ENCODE results near the gene NPR3. TPM values are rescaled to one million over a fixed set of nuclear protein-coding genes. Genes with fewer than 3 reads are reported as not detected.

Gene NPR3
- polyA plus RNA-seq, 1 donor = 9.8 TPM

GRCh38 chr5:32684260-32684659, 26.9 kb upstream of the NPR3 start:
- H3K9me3 ChIP-seq (ENCODE audit: control insufficient read depth, low read depth, low read length) = no peaks in the 10 kb centered on the region
- no peak overlapping the region for H3K27ac ChIP-seq (ENCODE audit: low read length)
- no peaks in the 10 kb centered on the region for H3K27me3 ChIP-seq (ENCODE audit: control insufficient read depth, insufficient read depth, low read length)
- DNase-seq = no peak
- no peaks in the 10 kb centered on the region for H3K4me1 ChIP-seq (ENCODE audit: control insufficient read depth, insufficient read depth, low read length)
- no peaks in the 10 kb centered on the region for H3K36me3 ChIP-seq (ENCODE audit: control insufficient read depth, insufficient read depth, low read length)
- WGBS (ENCODE audit: insufficient coverage, low lambda C conversion rate) = no CpG with 5 or more reads among the region's 1 CpG
- H3K4me3 ChIP-seq (ENCODE audit: low read length) = no peak overlapping the region

- Histone ChIP-seq H3K4me1 (ENCODE audit: control insufficient read depth, insufficient read depth, low read length) (no peaks in the 10 kb centered on the region), H3K27ac (ENCODE audit: low read length) (no peak overlapping the region), H3K27me3 (ENCODE audit: control insufficient read depth, insufficient read depth, low read length) (no peaks in the 10 kb centered on the region), H3K4me3 (ENCODE audit: low read length) (no peak overlapping the region), H3K9me3 (ENCODE audit: control insufficient read depth, low read depth, low read length) (no peaks in the 10 kb centered on the region), H3K36me3 (ENCODE audit: control insufficient read depth, insufficient read depth, low read length) (no peaks in the 10 kb centered on the region)
- DNase-seq = no peak
- 67% methylated on average over 1 of the region's 2 CpGs for WGBS (ENCODE audit: insufficient coverage, low lambda C conversion rate)
These were observed 24.2 kb upstream of the NPR3 start for GRCh38 chr5:32686799-32687498.

GRCh38 chr5:32687499-32687831, 23.7 kb upstream of the NPR3 start:
- no peaks in the 10 kb centered on the region for H3K36me3 ChIP-seq (ENCODE audit: control insufficient read depth, insufficient read depth, low read length)
- DNase-seq = no peak
- no peaks in the 10 kb centered on the region for H3K9me3 ChIP-seq (ENCODE audit: control insufficient read depth, low read depth, low read length)
- no peaks in the 10 kb centered on the region for H3K27me3 ChIP-seq (ENCODE audit: control insufficient read depth, insufficient read depth, low read length)
- no peak overlapping the region for H3K27ac ChIP-seq (ENCODE audit: low read length)
- no peaks in the 10 kb centered on the region for H3K4me1 ChIP-seq (ENCODE audit: control insufficient read depth, insufficient read depth, low read length)
- H3K4me3 ChIP-seq (ENCODE audit: low read length) = no peak overlapping the region

GRCh38 chr5:32690153-32690552, 21.0 kb upstream of the NPR3 start:
- Histone ChIP-seq H3K27me3 (ENCODE audit: control insufficient read depth, insufficient read depth, low read length) (no peaks in the 10 kb centered on the region), H3K4me3 (ENCODE audit: low read length) (no peak overlapping the region), H3K27ac (ENCODE audit: low read length) (no peak overlapping the region), H3K9me3 (ENCODE audit: control insufficient read depth, low read depth, low read length) (no peaks in the 10 kb centered on the region), H3K36me3 (ENCODE audit: control insufficient read depth, insufficient read depth, low read length) (no peaks in the 10 kb centered on the region), H3K4me1 (ENCODE audit: control insufficient read depth, insufficient read depth, low read length) (no peaks in the 10 kb centered on the region)
- DNase-seq = no peak
- no CpG with 5 or more reads among the region's 2 CpGs for WGBS (ENCODE audit: insufficient coverage, low lambda C conversion rate)

GRCh38 chr5:32690666-32691065, 20.5 kb upstream of the NPR3 start:
- no CpG with 5 or more reads among the region's 3 CpGs for WGBS (ENCODE audit: insufficient coverage, low lambda C conversion rate)
- no peak for DNase-seq
- Histone ChIP-seq H3K36me3 (ENCODE audit: control insufficient read depth, insufficient read depth, low read length) (no peaks in the 10 kb centered on the region), H3K9me3 (ENCODE audit: control insufficient read depth, low read depth, low read length) (no peaks in the 10 kb centered on the region), H3K27ac (ENCODE audit: low read length) (no peak overlapping the region), H3K4me3 (ENCODE audit: low read length) (no peak overlapping the region), H3K4me1 (ENCODE audit: control insufficient read depth, insufficient read depth, low read length) (no peaks in the 10 kb centered on the region), H3K27me3 (ENCODE audit: control insufficient read depth, insufficient read depth, low read length) (no peaks in the 10 kb centered on the region)

GRCh38 chr5:32692036-32692746, 18.9 kb upstream of the NPR3 start:
- DNase-seq = no peak
- Histone ChIP-seq H3K4me1 (ENCODE audit: control insufficient read depth, insufficient read depth, low read length) (no peaks in the 10 kb centered on the region), H3K36me3 (ENCODE audit: control insufficient read depth, insufficient read depth, low read length) (no peaks in the 10 kb centered on the region), H3K27ac (ENCODE audit: low read length) (no peak overlapping the region), H3K27me3 (ENCODE audit: control insufficient read depth, insufficient read depth, low read length) (no peaks in the 10 kb centered on the region), H3K4me3 (ENCODE audit: low read length) (no peak overlapping the region), H3K9me3 (ENCODE audit: control insufficient read depth, low read depth, low read length) (no peaks in the 10 kb centered on the region)
- WGBS (ENCODE audit: insufficient coverage, low lambda C conversion rate) = 62% methylated on average over 3 of the region's 3 CpGs

- Histone ChIP-seq H3K36me3 (ENCODE audit: control insufficient read depth, insufficient read depth, low read length) (no peaks in the 10 kb centered on the region), H3K27me3 (ENCODE audit: control insufficient read depth, insufficient read depth, low read length) (peaks cover 5% of the 10 kb centered on the region), H3K4me3 (ENCODE audit: low read length) (no peak overlapping the region), H3K4me1 (ENCODE audit: control insufficient read depth, insufficient read depth, low read length) (no peaks in the 10 kb centered on the region), H3K9me3 (ENCODE audit: control insufficient read depth, low read depth, low read length) (no peaks in the 10 kb centered on the region), H3K27ac (ENCODE audit: low read length) (no peak overlapping the region)
- DNase-seq = no peak
These were observed 7.2 kb upstream of the NPR3 start for GRCh38 chr5:32703957-32704356.

GRCh38 chr5:32707418-32707997, 3.6 kb upstream of the NPR3 start:
- no peaks in the 10 kb centered on the region for H3K4me1 ChIP-seq (ENCODE audit: control insufficient read depth, insufficient read depth, low read length)
- WGBS (ENCODE audit: insufficient coverage, low lambda C conversion rate) = 20% methylated on average over 1 of the region's 2 CpGs
- H3K36me3 ChIP-seq (ENCODE audit: control insufficient read depth, insufficient read depth, low read length) = no peaks in the 10 kb centered on the region
- H3K9me3 ChIP-seq (ENCODE audit: control insufficient read depth, low read depth, low read length) = peaks cover 4% of the 10 kb centered on the region
- H3K27ac ChIP-seq (ENCODE audit: low read length) = no peak overlapping the region
- peaks cover 39% of the 10 kb centered on the region for H3K27me3 ChIP-seq (ENCODE audit: control insufficient read depth, insufficient read depth, low read length)
- H3K4me3 ChIP-seq (ENCODE audit: low read length) = no peak overlapping the region
- DNase-seq = no peak

- H3K9me3 ChIP-seq (ENCODE audit: control insufficient read depth, low read depth, low read length) = peaks cover 4% of the 10 kb centered on the region
- no peak overlapping the region for H3K4me3 ChIP-seq (ENCODE audit: low read length)
- H3K4me1 ChIP-seq (ENCODE audit: control insufficient read depth, insufficient read depth, low read length) = no peaks in the 10 kb centered on the region
- peaks cover 53% of the 10 kb centered on the region for H3K27me3 ChIP-seq (ENCODE audit: control insufficient read depth, insufficient read depth, low read length)
- H3K27ac ChIP-seq (ENCODE audit: low read length) = no peak overlapping the region
- H3K36me3 ChIP-seq (ENCODE audit: control insufficient read depth, insufficient read depth, low read length) = no peaks in the 10 kb centered on the region
- DNase-seq = no peak
- no CpG with 5 or more reads among the region's 16 CpGs for WGBS (ENCODE audit: insufficient coverage, low lambda C conversion rate)
These were observed 2.2 kb upstream of the NPR3 start for GRCh38 chr5:32708949-32709348.

GRCh38 chr5:32709750-32710549, 1.2 kb upstream of the NPR3 start:
- Histone ChIP-seq H3K4me3 (ENCODE audit: low read length) (peak overlapping the region; percentile 60), H3K36me3 (ENCODE audit: control insufficient read depth, insufficient read depth, low read length) (no peaks in the 10 kb centered on the region), H3K4me1 (ENCODE audit: control insufficient read depth, insufficient read depth, low read length) (no peaks in the 10 kb centered on the region), H3K27me3 (ENCODE audit: control insufficient read depth, insufficient read depth, low read length) (peaks cover 62% of the 10 kb centered on the region), H3K27ac (ENCODE audit: low read length) (peak overlapping the region; percentile 83), H3K9me3 (ENCODE audit: control insufficient read depth, low read depth, low read length) (peaks cover 8% of the 10 kb centered on the region)
- DNase-seq = peak; percentile 47 to 57
- no CpG with 5 or more reads among the region's 49 CpGs for WGBS (ENCODE audit: insufficient coverage, low lambda C conversion rate)

Measured in large intestine (tissue), 3 donors.